ENCODE measurements around the gene CHCHD4.

Gene CHCHD4

GRCh38 chr3:14124615-14125192, at the start of gene CHCHD4, which contains the start of gene TMEM43:
TSS of gene CHCHD4 (minus strand) at chr3:14124870. CDS start at chr3:14124676, 194 bp downstream.
TSS of gene TMEM43 (plus strand) at chr3:14125052. CDS start at chr3:14125194, 142 bp downstream.
- peak; percentile 97 for DNase-seq

DNA sequence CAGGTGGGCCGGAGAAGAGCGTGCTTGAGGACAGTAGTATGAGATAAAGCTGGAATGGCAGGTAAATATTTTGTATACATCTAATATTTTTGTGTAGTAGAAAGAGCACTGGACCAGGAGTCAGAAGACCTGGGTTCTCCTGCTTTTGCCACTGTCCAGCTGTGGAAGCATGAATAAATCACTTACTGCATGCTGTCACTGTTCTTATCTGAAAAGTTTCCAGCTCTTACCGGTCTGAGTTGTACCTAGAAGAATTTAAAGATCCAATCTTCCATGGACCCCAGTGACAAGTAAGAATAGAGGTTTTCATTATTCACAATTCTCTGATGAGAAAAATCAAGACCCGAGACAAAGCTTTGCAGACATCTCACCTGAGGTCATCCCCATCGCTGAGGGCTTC, 47.8 kb upstream of the CHCHD4 start:
- DNase-seq: no peak

DNA sequence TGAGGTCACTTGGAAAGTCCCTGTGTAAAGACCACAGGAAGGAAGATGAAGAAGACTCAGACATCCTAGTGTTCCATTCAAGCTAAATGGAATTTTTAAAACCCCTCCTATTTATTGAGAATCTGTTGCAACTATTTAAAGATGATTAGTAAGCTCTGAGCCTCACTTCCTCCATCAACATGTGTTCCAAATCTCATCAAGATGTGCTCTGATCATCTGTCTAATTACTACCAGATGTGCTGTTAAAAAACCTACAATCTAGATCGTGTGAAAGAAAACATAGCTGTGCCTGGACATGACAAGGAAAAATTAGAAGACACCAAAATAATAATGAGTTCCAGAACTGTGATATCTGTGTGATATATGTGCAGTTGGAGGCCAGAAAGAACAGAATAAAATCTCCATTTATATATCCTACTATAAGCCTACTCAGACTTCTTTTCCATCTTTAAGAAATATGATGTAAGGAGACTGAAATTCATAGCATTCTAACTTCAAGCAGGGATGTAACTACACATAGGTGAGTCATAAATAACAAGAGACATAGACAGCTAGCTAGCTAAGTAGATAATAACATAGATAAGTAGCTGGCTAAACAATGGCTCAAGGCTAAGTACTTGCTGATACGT, 46.0 kb upstream of the CHCHD4 start:
- DNase-seq: no peak

DNA sequence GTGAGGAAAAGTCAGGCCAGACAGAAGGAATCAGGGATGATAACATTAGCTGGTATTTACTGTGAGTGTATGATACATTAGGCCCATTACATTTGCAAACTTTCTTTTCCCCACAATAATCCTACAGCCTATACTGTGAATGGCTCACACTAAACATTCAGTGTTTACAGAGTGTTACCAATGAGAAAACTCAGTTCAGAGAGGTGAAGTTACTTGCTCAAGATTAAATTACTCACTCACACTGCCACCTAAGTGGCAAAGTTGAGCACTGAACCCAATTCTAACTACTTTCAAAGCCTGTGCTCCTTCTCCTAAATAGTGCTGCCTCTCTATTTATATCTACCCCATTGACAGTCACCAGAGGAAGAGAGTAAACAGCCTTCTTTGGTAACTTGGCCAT, 45.2 kb upstream of the CHCHD4 start:
- no peak for DNase-seq

DNA sequence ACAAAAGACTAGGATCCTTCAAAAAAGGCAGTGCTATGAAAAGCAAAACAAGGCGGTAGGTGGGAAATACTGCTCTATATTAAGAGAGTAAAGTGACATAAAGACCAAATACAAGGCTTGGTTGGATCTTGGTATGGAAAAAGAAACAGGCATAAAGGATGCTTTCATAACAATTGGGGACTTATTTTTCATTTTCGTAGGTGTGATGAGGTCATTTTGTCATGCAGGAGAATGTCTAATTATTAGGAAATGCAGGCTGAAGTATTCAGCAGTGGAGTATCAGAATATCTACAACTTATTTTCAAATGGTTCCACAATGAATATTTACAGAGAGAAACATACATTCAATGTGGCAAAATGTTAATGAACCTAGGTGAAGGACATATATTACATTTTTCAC, 44.8 kb upstream of the CHCHD4 start:
- no peak for DNase-seq

GRCh38 chr3:14166877-14167603, 42.4 kb upstream of the CHCHD4 start:
- DNase-seq: no peak

DNA sequence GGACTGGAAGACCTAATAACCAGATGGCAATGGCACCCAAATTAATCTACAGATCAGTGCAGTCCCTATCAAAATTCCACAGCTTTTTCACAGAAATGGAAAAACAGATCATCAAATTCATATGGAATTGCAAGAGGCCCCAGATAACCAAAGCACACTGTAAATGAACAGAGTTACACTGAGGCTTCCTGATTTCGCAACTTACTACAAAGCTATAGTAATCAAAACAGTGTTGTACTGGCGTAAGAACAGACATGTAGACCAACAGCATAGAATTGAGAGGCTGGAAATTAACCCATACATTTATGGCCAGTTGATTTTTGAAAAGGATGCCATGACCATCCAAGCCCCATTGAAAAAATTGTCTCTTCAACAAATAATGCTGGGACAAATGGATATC, 37.5 kb upstream of the CHCHD4 start:
- DNase-seq: no peak

GRCh38 chr3:14161282-14161681, 36.6 kb upstream of the CHCHD4 start:
- DNase-seq: no peak

GRCh38 chr3:14159426-14159825, 34.8 kb upstream of the CHCHD4 start:
- DNase-seq: no peak

DNA sequence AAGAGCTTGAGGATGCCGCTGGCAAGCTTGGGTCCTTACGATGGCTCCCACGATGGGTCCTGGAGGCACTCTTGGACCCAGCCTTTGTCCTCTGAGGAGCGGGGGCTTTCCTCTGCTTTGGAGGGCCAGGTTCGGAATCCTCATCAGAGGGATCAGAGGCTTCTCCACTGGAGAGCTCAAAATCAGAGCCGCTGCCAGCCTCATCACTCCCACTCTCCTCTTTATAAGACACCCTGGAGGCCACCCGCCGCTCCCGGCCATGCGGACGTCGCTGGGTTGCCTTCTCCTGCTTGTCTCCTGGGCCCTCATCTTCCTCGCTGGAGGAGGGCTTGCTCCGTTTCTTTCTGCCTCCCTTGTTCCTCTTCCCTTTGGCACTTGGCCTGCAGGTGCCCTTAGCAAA, 33.7 kb upstream of the CHCHD4 start:
- DNase-seq: no peak

DNA sequence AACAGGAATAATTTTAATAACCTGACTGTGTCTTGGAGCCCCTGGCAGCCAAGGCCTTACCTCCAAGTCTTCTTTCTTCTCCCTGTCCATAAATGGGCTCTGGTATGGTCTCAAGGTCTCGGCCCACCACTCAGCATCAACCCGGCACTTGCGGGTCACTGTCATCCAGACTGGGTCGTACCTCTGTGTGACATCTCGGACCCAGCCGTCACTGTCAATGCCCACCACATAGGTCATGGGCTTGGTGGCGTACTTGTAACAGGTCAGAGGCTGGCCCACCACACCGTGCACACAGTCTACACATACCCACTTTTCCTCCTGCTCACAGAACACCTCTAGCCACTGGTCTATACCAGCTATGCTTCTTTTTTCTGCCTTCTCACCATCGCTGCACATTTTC, 33.3 kb upstream of the CHCHD4 start:
- no peak for DNase-seq

DNA sequence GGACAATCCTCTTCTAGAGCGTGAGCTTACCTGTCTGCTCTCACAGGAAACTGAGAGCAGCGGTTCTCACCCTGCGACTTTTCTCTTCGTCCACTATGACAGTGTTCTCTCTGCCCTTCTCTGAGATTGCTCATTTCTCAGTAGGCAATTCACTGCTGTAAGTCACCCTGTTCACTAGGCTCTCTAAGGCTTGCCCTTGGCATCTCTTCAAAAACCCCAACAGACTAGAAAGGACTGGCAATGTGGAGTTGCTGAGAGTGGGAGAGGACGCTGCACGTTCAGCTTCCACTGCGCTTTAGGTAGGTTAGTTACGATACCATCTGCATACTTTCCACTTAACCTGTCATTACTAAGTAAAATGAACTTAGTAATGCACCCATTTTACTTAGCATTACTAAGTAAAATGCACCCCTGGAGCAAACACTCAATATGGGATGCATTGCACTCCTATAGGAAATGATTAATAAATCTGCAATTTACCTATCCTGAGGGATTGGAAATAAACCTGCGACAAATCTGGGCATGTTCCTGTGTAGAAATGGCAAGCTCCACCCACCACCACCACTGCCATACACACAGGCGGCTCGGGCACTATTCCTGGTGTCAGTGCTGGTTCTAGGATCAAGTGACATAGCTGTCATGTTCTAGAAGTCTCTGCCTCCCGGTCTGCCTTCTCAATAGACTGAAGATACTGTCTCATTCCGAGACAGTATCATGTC, 32.3 kb upstream of the CHCHD4 start:
- no peak for DNase-seq

- DNase-seq: no peak
Measured at GRCh38 chr3:14156201-14156600, 31.5 kb upstream of the CHCHD4 start.

DNA sequence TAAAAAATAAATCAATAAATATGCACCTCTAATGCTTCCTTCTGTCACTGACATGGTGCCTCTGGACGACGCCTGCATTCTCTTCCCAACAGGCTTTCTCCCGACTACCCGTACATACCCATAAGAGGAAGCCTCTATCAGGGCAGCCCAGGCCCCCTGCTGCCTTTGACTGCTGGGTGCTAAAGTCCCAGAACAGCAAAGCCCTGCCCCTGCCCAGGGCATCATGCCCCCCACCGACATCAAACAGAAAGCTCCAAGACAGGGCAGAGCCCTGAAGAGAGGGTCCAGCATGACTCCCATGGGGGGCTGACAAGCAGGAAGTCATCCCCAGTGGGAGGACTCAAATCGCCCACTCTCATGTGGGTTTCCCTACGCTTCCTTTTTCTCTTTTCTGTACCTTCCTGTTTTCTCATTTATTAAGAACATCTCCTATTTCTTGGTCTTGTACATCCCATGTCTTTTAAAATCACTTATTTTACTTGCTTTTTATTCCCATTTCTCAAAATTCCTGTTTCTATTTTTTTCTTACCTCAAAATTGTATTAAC, 30.3 kb upstream of the CHCHD4 start:
- DNase-seq: no peak

- no peak for DNase-seq
Measured at GRCh38 chr3:14154276-14154675, 29.6 kb upstream of the CHCHD4 start.

DNA sequence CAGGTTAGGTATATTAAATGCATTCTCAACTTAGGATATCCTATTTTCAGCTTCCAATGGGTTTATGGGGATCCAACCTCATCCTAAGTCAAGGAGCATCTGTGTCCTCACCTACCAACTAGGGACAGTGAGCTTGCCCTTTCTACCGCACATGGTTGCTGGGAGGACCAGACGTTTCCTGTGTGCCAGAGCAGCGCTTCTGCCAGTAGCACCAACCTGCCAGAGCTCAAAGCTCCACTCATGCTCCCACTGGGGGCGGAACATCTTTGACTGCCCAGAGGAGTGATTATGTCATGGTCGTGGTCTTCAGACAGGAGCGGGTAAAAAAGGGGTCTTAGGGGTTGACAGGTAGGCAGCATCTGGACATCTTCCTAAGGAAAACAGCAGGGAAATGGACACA, 29.0 kb upstream of the CHCHD4 start:
- no peak for DNase-seq

DNA sequence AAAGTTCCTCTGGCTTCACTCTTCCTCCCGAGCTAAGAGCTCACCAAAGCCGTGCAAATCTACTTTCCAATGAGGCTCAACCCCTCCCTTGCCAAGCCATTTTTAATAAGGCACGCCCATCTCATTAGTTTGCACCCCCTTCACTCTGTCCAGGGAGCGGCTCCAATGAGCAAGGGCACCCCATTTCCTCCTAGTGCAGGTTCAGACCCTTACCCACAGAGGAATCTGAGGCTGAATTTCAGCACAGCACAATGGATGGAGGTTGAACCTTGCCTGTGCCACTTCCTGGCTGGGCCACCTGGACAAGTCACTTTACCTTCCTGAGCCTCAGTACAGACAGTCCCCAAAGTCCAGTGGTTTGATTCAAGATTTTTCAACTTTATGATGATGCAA, 28.3 kb upstream of the CHCHD4 start:
- DNase-seq: no peak

- DNase-seq: no peak
Measured at GRCh38 chr3:14152233-14152962, 27.7 kb upstream of the CHCHD4 start.

DNA sequence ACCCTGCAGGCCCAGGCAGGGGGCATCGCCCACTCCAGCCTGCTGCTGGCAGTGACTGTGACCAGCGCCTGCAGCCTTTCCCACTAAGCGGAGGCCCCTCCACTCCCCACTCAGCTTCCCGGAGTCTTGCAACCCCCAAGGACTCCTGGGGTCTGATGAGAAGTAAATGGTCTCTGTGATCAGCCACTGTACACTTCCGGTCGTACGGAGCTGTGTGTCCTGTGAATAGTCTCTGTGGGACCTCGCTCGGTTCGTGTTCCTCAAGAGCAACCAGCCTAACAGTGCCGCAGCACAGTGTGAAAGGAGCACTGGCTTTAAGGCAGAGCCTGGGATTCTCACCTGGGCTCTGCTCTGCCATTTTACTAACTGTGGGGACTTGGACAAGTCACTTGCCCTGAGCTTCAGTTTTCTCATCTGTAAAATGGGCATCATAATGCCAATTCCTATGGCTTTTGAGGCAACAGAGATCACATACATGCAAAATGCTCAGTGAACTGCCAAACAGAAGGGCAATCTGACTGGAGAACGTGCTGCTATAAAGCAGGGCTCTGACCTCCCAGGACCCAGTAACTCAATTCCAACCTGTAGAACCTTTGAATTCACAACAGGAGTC, 26.9 kb upstream of the CHCHD4 start:
- DNase-seq: no peak

DNA sequence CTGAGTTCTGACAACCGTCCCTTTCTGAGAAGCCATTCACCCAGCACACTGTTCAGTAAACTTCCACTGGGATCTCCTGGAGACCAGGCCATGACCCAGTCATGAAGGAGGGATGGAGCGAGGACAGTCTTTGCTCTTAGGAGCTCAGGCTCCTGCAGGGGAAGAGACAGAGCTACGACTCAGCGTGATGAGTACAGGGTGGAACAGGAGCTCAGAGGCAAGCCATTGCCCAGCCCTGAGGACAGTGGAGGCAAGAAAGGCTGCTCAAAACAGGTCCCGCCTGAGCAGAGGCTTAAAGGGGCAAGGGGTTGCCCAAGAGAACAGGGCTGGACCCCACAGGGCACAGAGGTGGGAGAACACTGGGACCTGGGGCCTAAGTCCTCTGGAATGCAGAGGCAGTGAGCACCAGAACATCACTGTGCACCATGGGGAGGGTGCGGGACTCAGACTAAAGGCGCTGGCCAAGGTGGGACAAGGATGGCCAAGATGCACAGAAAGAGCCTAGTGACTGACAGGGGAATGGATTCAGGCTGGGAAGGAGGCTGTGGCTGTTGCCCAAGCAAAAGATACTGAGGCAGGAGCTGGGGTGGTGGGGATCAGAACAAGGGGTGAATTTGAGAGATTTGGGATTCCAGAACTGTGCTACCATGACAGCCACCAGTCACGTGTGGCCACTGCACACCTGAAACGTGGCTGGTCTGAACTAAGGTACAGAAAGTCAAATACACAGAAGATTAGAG, 26.0 kb upstream of the CHCHD4 start:
- DNase-seq: no peak

- no peak for DNase-seq
Measured at GRCh38 chr3:14150078-14150477, 25.4 kb upstream of the CHCHD4 start.

Measured in activated effector memory CD4-positive, alpha-beta T cell treated with Interleukin-2 at 50 U/mL for 16 hours (primary cell).